CD8-positive, alpha-beta memory T cell (primary cell): ENCODE results near the gene RAN. TPM values are rescaled to one million over a fixed set of nuclear protein-coding genes. Genes with fewer than 3 reads are reported as not detected.
"Not testable (repeated sequence)": the region's sequence is repeated elsewhere in the genome, so short reads cannot be mapped to it uniquely, and the experiment has no call there.

Experiments
- CTCF ChIA-PET: fragments of 350-600 bp; sonication (Branson Sonifier 250); formaldehyde crosslinking; loops from one replicate; lab custom pipeline; 2021; ENCODE audit warnings: antibody characterized with exemption; lab: Charles Lee
- POLR2A ChIA-PET: fragments of 350-600 bp; sonication (Branson Sonifier 250); formaldehyde crosslinking; loops from one replicate; lab custom pipeline; 2021; ENCODE audit warnings: antibody characterized with exemption; lab: Charles Lee
- DNase-seq, 5 donors: peaks; one replicate each; pipeline versions ENCODE4 v3.0.0 to v3.0.0-alpha.2; 2020 to 2022; ENCODE audit warnings: mixed read lengths in 1 of 5
- H3K27ac ChIP-seq: one replicate; pipeline ENCODE4 v1.7.0; 2013; ENCODE audit warnings: low read depth, mild to moderate bottlenecking, low read length, moderate library complexity
- H3K27me3 ChIP-seq: 2 replicates; pipeline ENCODE4 v1.7.0; 2013; ENCODE audit warnings: low read length, mild to moderate bottlenecking; ENCODE audit not compliant: insufficient read depth, poor library complexity, severe bottlenecking
- H3K36me3 ChIP-seq: 2 replicates; pipeline ENCODE4 v1.7.0; 2013; ENCODE audit warnings: mild to moderate bottlenecking, low read length, moderate library complexity; ENCODE audit not compliant: insufficient read depth
- H3K4me1 ChIP-seq: 2 replicates; pipeline ENCODE4 v1.7.0; 2013; ENCODE audit warnings: mild to moderate bottlenecking, low read length, moderate library complexity; ENCODE audit not compliant: insufficient read depth
- H3K4me3 ChIP-seq: 2 replicates; pipeline ENCODE4 v1.7.0; 2013; ENCODE audit warnings: mild to moderate bottlenecking, low read length
- H3K9me3 ChIP-seq: 2 replicates; pipeline ENCODE4 v1.7.0; 2013; ENCODE audit warnings: mild to moderate bottlenecking, low read length
- H3K27ac Mint-ChIP-seq, 8 donors: one replicate each; pipeline ENCODE4 v1.8.0; 2020 to 2021; ENCODE audit warnings: mixed read lengths in 8 of 8, mild to moderate bottlenecking in 6 of 8, inconsistent platforms in 3 of 8, moderate library complexity in 3 of 8
- H3K27me3 Mint-ChIP-seq, 2 donors: one replicate each; pipeline ENCODE4 v1.8.0; 2020 to 2021; ENCODE audit warnings: mixed read lengths in 2 of 2, mild to moderate bottlenecking in 1 of 2, moderate library complexity in 1 of 2
- H3K36me3 Mint-ChIP-seq, 3 donors: one replicate each; pipeline ENCODE4 v1.8.0; 2020 to 2021; ENCODE audit warnings: mixed read lengths in 3 of 3, inconsistent platforms in 1 of 3, mild to moderate bottlenecking in 1 of 3
- H3K4me1 Mint-ChIP-seq, 3 donors: one replicate each; pipeline ENCODE4 v1.8.0; 2020 to 2021; ENCODE audit warnings: mixed read lengths in 3 of 3, inconsistent platforms in 1 of 3, mild to moderate bottlenecking in 1 of 3
- H3K4me3 Mint-ChIP-seq, 7 donors: one replicate each; pipeline ENCODE4 v1.8.0; 2020 to 2021; ENCODE audit warnings: mixed read lengths in 7 of 7, mild to moderate bottlenecking in 6 of 7, moderate library complexity in 4 of 7, inconsistent platforms in 2 of 7
- H3K9me3 Mint-ChIP-seq, 5 donors: one replicate each; pipeline ENCODE4 v1.8.0; 2020 to 2022; ENCODE audit warnings: mixed read lengths in 5 of 5, mild to moderate bottlenecking in 3 of 5, moderate library complexity in 2 of 5, inconsistent platforms in 1 of 5
- polyA plus RNA-seq: library from polyadenylated mRNA; unstranded; fragments of 300-500 nt; fragmentation: Illumina TruSeq; gene quantifications from one replicate; pipeline ENCODE4 v1.2.3, GENCODE V29; 2021
- total RNA-seq, 2 experiments: library from RNA; stranded (reverse); gene quantifications; one replicate each; pipeline ENCODE4 v1.2.3, GENCODE V29; 2021

Gene RAN
- total and polyA plus RNA-seq, 3 experiments from 2014 or later, result 536 to 2,680 (median 2,623) TPM

GRCh38 chr12:130856088-130856487, 15.8 kb upstream of the RAN start:
- no peak for DNase-seq
- Histone ChIP-seq H3K36me3 (no peaks in the 10 kb centered on the region), H3K27ac (no peak overlapping the region), H3K4me1 (no peaks in the 10 kb centered on the region), H3K4me3 (no peak overlapping the region), H3K9me3 (no peaks in the 10 kb centered on the region), H3K27me3 (no peaks in the 10 kb centered on the region)
- POLR2A ChIA-PET, result no interaction called here
- H3K4me3 Mint-ChIP-seq, result no peak overlapping the region
- H3K9me3 Mint-ChIP-seq, result peaks cover 0 to 10% (median 5%) of the 10 kb centered on the region in 5 donors
- peaks cover 0 to 5% (median 4%) of the 10 kb centered on the region in 3 donors for H3K36me3 Mint-ChIP-seq
- CTCF ChIA-PET, result no interaction called here
- H3K27ac Mint-ChIP-seq, result no peak overlapping the region
- H3K4me1 Mint-ChIP-seq, result no peaks in the 10 kb centered on the region
- peaks cover 20 to 30% of the 10 kb centered on the region in 2 donors for H3K27me3 Mint-ChIP-seq

GRCh38 chr12:130858084-130858483, 13.8 kb upstream of the RAN start:
- Histone ChIP-seq H3K36me3 (no peaks in the 10 kb centered on the region), H3K9me3 (no peaks in the 10 kb centered on the region), H3K4me3 (no peak overlapping the region), H3K4me1 (no peaks in the 10 kb centered on the region), H3K27ac (no peak overlapping the region), H3K27me3 (no peaks in the 10 kb centered on the region)
- Mint-ChIP-seq H3K9me3 (peaks cover 0 to 12% (median 5%) of the 10 kb centered on the region in 5 donors), H3K27me3 (peaks cover 20 to 29% of the 10 kb centered on the region in 2 donors), H3K4me1 (no peaks in the 10 kb centered on the region), H3K4me3 (no peak overlapping the region), H3K36me3 (peaks cover 0 to 5% (median 0%) of the 10 kb centered on the region in 3 donors), H3K27ac (no peak overlapping the region)
- ChIA-PET CTCF (interaction anchor here (1.3 kb wide), 1 partner anchor 32 kb away, joined by 4 read pairs; no protein-coding TSS in a partner anchor), POLR2A (no interaction called here)
- DNase-seq, result no peak

- POLR2A ChIA-PET, result no interaction called here
- peaks cover 0 to 5% (median 0%) of the 10 kb centered on the region in 3 donors for H3K36me3 Mint-ChIP-seq
These were observed 12.7 kb upstream of the RAN start for GRCh38 chr12:130859161-130859560.

GRCh38 chr12:130860311-130860710, 11.6 kb upstream of the RAN start:
- Histone ChIP-seq H3K36me3 (no peaks in the 10 kb centered on the region), H3K27ac (no peak overlapping the region), H3K4me3 (no peak overlapping the region), H3K27me3 (no peaks in the 10 kb centered on the region), H3K9me3 (no peaks in the 10 kb centered on the region), H3K4me1 (no peaks in the 10 kb centered on the region)
- ChIA-PET POLR2A (no interaction called here), CTCF (no interaction called here)
- no peak overlapping the region for H3K4me3 Mint-ChIP-seq
- H3K27ac Mint-ChIP-seq, result no peak overlapping the region
- H3K4me1 Mint-ChIP-seq, result no peaks in the 10 kb centered on the region
- H3K36me3 Mint-ChIP-seq, result peaks cover 0 to 5% (median 0%) of the 10 kb centered on the region in 3 donors
- peaks cover 0 to 12% (median 5%) of the 10 kb centered on the region in 5 donors for H3K9me3 Mint-ChIP-seq
- peaks cover 18 to 25% of the 10 kb centered on the region in 2 donors for H3K27me3 Mint-ChIP-seq
- DNase-seq, result no peak

More at GRCh38 chr12:130859161-130859560, 12.7 kb upstream of the RAN start:
- no peaks in the 10 kb centered on the region for H3K36me3 ChIP-seq
- peak overlapping the region in 1 of 8 donors; percentile 29 for H3K27ac Mint-ChIP-seq
- no peaks in the 10 kb centered on the region for H3K4me1 Mint-ChIP-seq
- H3K27me3 Mint-ChIP-seq, result peaks cover 20 to 29% of the 10 kb centered on the region in 2 donors
- H3K4me3 Mint-ChIP-seq, result no peak overlapping the region
- CTCF ChIA-PET, result no interaction called here
- DNase-seq, result no peak
- peaks cover 0 to 12% (median 5%) of the 10 kb centered on the region in 5 donors for H3K9me3 Mint-ChIP-seq
- H3K4me1 ChIP-seq, result no peaks in the 10 kb centered on the region
- H3K27ac ChIP-seq, result no peak overlapping the region
- no peaks in the 10 kb centered on the region for H3K9me3 ChIP-seq
- no peak overlapping the region for H3K4me3 ChIP-seq
- H3K27me3 ChIP-seq, result no peaks in the 10 kb centered on the region

- Mint-ChIP-seq H3K4me1 (peaks cover 0 to 4% (median 3%) of the 10 kb centered on the region in 3 donors), H3K27me3 (peaks cover 7 to 14% of the 10 kb centered on the region in 2 donors), H3K36me3 (peaks cover 0 to 5% (median 0%) of the 10 kb centered on the region in 3 donors), H3K9me3 (peaks cover 0 to 7% (median 4%) of the 10 kb centered on the region in 5 donors), H3K4me3 (no peak overlapping the region), H3K27ac (no peak overlapping the region)
- Histone ChIP-seq H3K9me3 (no peaks in the 10 kb centered on the region), H3K4me3 (no peak overlapping the region), H3K36me3 (no peaks in the 10 kb centered on the region), H3K27ac (no peak overlapping the region), H3K4me1 (peaks cover 1% of the 10 kb centered on the region), H3K27me3 (no peaks in the 10 kb centered on the region)
- DNase-seq, result no peak
- POLR2A ChIA-PET, result no interaction called here
- CTCF ChIA-PET, result no interaction called here
These were observed 9.7 kb upstream of the RAN start for GRCh38 chr12:130862161-130862560.

DNA sequence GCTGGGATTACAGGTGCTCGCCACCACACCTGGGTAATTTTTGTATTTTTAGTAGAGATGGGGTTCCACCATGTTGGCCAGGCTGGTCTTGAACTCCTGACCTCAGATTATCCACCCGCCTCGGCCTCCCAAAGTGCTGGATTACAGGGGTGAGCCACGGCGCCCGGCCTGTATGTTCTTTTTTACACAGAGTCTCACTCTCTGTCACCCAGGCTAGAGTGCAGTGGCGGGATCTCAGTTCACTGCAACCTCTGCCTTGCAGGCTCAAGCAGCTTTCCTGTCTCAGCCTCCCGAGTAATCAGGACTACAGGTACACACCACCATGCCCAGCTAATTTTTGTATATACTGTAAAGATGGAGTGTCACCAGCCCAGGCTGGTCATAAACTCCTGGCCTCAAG, 9.1 kb upstream of the RAN start:
- H3K4me1 Mint-ChIP-seq, H3K4me3 Mint-ChIP-seq, H3K4me1 ChIP-seq, H3K4me3 ChIP-seq, H3K27ac Mint-ChIP-seq, H3K9me3 Mint-ChIP-seq, H3K27me3 ChIP-seq, CTCF ChIA-PET, H3K27ac ChIP-seq, H3K36me3 ChIP-seq, H3K9me3 ChIP-seq, POLR2A ChIA-PET, H3K36me3 Mint-ChIP-seq, DNase-seq: not testable (repeated sequence)
- peaks cover 6 to 14% of the 10 kb centered on the region in 2 donors for H3K27me3 Mint-ChIP-seq

DNA sequence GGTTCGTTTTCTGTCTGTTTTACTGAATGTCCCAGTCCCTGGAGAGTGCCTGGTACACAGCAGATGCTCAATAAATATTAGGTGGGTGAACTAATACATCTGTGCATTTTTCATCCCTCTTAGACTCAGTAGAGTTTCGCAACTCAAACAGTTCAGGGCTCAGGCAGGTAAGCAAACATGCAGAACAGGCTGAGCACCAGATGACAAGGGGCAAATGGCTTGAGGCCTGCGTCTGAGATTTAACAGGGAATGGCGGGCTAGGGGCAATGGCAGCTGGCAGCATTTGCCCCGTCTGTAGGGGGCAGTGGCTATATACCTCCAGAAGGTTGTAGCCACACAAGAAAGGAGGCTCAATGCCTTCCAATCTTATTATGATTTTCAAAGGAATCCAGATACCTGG, 8.6 kb upstream of the RAN start:
- ChIA-PET CTCF (no interaction called here), POLR2A (no interaction called here)
- H3K9me3 Mint-ChIP-seq, result peaks cover 0 to 4% (median 0%) of the 10 kb centered on the region in 5 donors

GRCh38 chr12:130868412-130868811, 3.5 kb upstream of the RAN start:
- Mint-ChIP-seq H3K27ac (peak overlapping the region; percentile 48 to 98 (median 86)), H3K9me3 (no peaks in the 10 kb centered on the region), H3K4me3 (peak overlapping the region in 6 of 7 donors; percentile 1 to 61 (median 47)), H3K36me3 (peaks cover 5 to 9% (median 7%) of the 10 kb centered on the region in 3 donors), H3K27me3 (peaks cover 0 to 5% of the 10 kb centered on the region in 2 donors), H3K4me1 (peaks cover 27 to 44% (median 31%) of the 10 kb centered on the region in 3 donors)
- H3K4me1 ChIP-seq, result peaks cover 42% of the 10 kb centered on the region
- no peaks in the 10 kb centered on the region for H3K9me3 ChIP-seq
- no peak overlapping the region for H3K4me3 ChIP-seq
- ChIA-PET CTCF (interaction anchor here (1.1 to 2.1 kb wide), 2 partner anchors 22 to 29 kb away, joined by 4 read pairs; partner anchors contain the start of gene STX2), POLR2A (no interaction called here)
- H3K27me3 ChIP-seq, result no peaks in the 10 kb centered on the region
- no peak overlapping the region for H3K27ac ChIP-seq
- no peaks in the 10 kb centered on the region for H3K36me3 ChIP-seq
- peak in 2 of 5 donors; percentile 49 to 75 for DNase-seq

More for the DNA sequence above, 8.6 kb upstream of the RAN start:
- no peaks in the 10 kb centered on the region for H3K36me3 Mint-ChIP-seq
- Histone ChIP-seq H3K9me3 (no peaks in the 10 kb centered on the region), H3K4me3 (no peak overlapping the region), H3K27ac (no peak overlapping the region), H3K4me1 (peaks cover 13% of the 10 kb centered on the region), H3K36me3 (no peaks in the 10 kb centered on the region), H3K27me3 (no peaks in the 10 kb centered on the region)
- H3K4me1 Mint-ChIP-seq, result peaks cover 4 to 11% (median 7%) of the 10 kb centered on the region in 3 donors
- peak overlapping the region in 1 of 8 donors; percentile 18 for H3K27ac Mint-ChIP-seq
- peaks cover 1 to 10% of the 10 kb centered on the region in 2 donors for H3K27me3 Mint-ChIP-seq
- no peak overlapping the region for H3K4me3 Mint-ChIP-seq
- no peak for DNase-seq
